ENCODE measurements around the gene CRAMP1. TPM values are rescaled to one million over a fixed set of nuclear protein-coding genes. Genes with fewer than 3 reads are reported as not detected.
"Not testable (repeated sequence)": the region's sequence is repeated elsewhere in the genome, so short reads cannot be mapped to it uniquely, and the experiment has no call there.

Gene CRAMP1
- total RNA-seq, 2 donors from 2014 or later = 12.1 to 12.4 TPM

DNA sequence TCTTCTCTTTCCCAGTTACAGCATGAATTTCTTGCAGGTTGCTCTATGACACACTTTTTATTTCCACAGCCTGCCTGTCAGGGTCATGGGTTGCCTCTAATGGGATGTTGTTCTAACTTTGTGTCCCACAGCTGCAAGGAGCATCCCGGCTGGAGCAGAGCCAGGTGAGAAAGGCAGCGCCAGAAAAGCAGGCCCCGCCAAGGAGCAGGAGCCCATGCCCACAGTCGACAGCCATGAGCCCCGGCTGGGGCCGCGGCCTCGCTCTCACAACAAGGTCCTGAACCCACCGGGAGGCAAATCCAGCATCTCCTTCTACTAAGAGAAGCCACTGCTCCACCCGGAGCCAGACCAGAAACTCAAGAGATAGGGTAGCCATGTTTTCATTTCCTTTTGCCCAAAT is 86.5 kb downstream of the CRAMP1 start:
- intact Hi-C loops (cut with DNase I) = loop anchor here (5.0 to 10.0 kb wide), 2 partner anchors 204 to 1889 kb away; partner anchors contain the start of gene TELO2 (in 1 of the 2)
- DNase-seq (ENCODE audit: low spot score) = no peak

- intact Hi-C loops (cut with DNase I) = no loop called here
- no peak for DNase-seq (ENCODE audit: low spot score)
Observed at GRCh38 chr16:1700246-1700645, 88.1 kb downstream of the CRAMP1 start.

DNA sequence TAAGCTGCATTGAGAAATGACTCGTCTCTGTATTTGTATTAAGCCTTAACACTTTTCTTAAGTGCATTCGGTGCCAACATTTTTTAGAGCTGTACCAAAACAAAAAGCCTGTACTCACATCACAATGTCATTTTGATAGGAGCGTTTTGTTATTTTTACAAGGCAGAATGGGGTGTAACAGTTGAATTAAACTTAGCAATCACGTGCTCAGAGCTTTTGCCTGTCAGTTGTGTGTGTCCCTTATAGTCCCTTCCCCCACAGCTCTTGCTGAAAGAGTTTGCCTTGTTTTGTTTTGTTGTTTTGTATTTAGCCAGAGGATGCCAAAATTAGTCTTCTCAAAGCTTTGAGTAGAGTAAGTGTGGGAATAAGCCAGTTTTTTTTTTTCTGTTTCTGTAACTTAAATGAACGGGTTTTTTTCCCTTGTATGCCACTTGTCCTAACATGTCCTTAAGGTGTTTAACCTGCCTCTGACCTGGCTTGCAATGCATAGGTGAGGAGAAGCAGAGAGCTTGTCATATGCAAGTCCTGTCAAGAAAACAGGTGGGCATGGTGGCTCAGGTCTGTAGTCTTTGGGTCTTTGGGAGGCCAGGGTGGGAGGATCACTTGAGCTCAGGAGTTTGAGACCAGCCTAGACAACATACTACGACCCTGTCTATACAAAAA is 89.2 kb downstream of the CRAMP1 start:
- no peak for DNase-seq (ENCODE audit: low spot score)
- intact Hi-C loops (cut with DNase I) = no loop called here

- DNase-seq (ENCODE audit: low spot score); intact Hi-C loops (cut with DNase I): not testable (repeated sequence)
Observed at GRCh38 chr16:1705324-1705687, 93.1 kb downstream of the CRAMP1 start.

DNA sequence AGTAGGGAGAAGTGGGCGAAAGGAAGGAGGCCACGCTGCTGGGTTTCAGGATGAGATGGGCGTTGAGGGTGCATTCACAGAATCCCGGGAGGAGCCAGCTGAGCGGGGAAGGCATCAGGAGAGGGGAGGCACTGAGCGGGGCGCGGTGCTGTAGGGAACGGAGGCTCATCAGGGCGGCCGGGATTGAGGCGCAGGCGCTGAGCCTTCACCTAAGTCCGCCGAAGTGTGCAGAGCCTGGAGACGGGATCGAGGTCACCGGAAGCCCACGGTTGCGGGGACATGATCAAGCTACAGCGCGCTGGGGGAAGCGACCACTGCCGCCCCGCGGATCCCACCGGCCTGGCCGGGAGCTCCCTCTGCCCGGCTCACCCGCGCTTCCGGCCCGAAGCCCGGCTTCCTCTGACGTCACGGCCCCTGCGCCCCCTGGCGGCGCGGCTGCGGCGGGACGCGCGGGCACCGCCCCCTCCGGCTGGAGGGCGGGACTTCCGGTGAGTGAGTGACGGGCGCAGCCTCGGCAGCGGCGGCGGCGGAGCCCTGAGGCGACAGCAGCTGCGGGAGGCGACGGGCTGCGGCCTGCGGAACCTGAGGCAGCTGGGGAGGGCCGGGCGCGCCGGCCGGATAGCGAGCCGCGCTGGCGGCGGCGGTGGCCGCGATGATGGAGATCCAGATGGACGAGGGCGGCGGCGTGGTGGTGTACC is 93.7 kb downstream of the CRAMP1 start, which contains the start of gene MAPK8IP3:
TSS of gene MAPK8IP3 (plus strand) at position 508 of the 698 bp plus-strand sequence. CDS start at position 653, 145 bp downstream.
- intact Hi-C loops (cut with DNase I) = no loop called here
- DNase-seq (ENCODE audit: low spot score) = peak; percentile 97

DNA sequence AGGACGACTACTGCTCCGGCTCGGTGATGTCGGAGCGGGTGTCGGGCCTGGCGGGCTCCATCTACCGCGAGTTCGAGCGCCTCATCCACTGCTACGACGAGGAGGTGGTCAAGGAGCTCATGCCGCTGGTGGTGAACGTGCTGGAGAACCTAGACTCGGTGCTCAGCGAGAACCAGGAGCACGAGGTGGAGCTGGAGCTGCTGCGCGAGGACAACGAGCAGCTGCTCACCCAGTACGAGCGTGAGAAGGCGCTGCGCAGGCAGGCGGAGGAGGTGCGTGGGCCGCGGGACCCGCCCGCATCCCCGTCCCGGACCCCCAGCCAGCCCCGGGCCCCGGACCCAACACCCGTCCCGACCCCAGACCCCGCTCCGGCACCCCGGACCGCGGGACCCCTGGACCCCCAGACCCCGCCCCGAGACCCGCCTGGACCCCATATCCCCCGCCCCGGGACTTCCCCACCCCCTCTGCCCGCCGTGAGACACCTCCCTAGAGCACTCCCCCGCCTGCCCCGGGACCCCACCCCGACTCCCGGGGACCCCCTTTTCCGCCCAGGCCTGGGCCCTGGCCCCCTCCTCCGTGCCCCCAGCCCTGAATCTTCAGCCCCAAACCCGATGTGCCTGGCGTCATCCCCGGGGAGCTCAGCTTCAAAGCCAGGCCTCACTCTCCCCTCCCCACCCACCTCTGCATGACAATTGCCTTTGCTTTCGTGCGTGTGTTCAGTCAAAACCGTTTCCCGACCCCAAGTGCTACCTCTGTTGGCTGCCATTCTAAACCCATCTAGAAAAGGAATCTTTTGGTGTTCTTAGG is 94.4 kb downstream of the CRAMP1 start:
- intact Hi-C loops (cut with DNase I) = no loop called here
- DNase-seq (ENCODE audit: low spot score) = peak; percentile 86

- intact Hi-C loops (cut with DNase I) = no loop called here
- DNase-seq (ENCODE audit: low spot score) = no peak
Observed at GRCh38 chr16:1707193-1707790, 95.1 kb downstream of the CRAMP1 start.

DNA sequence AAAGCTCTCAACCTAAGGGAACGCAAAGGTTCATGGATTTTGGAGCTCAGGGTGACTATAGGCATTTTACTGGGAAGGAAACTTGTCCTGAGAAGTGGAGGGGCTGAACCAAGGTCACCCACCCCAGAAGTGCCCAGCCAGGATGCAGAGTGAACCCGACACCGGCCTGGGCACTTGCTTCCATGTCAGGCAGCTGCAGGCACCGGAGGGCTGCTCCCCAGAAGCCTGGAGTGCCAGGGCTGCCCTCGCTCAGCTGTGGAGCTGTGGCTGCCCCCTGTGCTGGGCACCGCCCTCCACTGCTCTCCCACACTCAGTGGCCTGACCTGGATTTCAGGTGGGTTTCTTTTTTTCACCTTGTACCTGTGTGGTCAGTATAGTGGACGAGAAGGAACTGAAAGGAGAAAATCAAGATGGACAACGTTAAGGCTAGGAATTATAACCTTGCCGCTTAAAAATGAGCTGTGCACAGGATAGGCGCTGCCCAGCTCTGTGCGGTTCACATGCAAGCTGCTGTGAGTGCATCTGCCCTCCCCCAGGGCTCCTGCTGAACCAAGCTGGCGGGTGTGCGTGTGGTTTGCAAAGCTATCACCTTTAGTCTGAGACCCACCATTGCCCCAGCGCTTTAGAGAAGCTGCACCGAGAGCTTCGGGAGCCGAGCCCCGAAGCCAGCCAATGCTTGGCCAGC is 96.1 kb downstream of the CRAMP1 start:
- no peak for DNase-seq (ENCODE audit: low spot score)
- intact Hi-C loops (cut with DNase I) = no loop called here

- no peak for DNase-seq (ENCODE audit: low spot score)
- intact Hi-C loops (cut with DNase I) = no loop called here
Observed at GRCh38 chr16:1708768-1709180, 96.6 kb downstream of the CRAMP1 start.

DNA sequence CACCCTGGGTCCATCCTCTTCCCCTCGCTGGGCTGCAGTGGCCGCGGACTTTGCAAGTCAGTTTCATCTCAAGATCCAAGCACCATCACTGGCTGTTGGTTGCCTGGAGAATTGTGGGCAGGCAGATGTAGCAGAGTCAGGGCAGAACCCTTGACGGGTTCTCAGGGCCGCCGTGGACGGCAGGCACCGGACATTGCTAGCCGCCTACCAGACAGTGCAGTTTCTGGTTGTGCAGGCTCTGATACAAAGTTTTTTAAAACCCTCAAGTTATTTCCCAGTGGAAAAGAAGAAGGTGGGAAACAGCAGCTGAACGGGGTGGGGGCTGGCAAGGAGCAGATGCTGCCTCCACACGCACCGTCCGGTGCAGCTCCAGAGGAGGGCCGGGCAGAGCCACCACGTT is 97.2 kb downstream of the CRAMP1 start:
- intact Hi-C loops (cut with DNase I) = no loop called here
- peak; percentile 49 for DNase-seq (ENCODE audit: low spot score)

- DNase-seq (ENCODE audit: low spot score) = no peak
- intact Hi-C loops (cut with DNase I) = no loop called here
Observed at GRCh38 chr16:1710811-1711507, 98.8 kb downstream of the CRAMP1 start.

DNA sequence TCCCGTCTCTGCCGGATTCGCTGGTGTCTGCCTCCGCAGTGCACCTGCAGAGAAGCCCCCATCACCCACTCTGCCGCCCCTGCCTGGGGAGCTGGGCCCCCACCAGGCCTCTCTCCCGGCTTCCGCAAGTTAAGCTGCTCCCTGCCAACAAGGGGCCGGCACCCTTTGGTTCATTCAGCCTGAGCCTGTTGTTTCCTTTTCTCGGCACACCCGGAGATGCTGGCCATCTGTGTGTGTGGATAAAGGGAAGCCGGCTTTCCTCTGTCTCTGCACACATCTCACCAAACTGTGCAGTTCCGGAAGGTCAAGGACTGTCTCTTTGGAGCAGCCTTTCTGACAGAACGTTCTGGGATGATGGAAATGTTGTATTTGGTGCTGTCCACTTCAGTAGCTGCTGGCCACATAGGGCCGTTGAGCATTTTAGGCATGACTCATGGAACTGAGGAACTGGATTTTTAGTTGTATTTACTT is 100.7 kb downstream of the CRAMP1 start:
- intact Hi-C loops (cut with DNase I) = no loop called here
- peak; percentile 76 for DNase-seq (ENCODE audit: low spot score)

DNA sequence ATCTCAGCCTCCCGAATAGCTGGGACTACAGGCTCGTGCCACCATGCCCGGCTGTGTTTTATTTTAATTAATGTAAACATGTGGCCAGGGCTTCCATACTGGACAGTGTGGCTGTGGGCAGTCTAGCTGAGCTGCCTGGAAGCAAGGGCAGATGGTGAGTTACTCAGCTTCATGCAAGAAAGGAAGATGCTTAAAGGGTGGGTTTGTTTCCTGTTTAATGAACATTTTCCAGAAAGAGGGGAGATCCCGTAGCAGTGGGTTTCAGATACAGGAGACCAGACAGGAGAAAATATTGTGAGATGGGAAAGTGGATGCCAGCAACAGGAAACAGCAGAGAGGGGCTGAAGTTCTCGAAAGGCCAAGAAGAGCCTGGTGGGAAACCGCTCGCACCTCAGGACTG is 101.2 kb downstream of the CRAMP1 start:
- peak; percentile 11 for DNase-seq (ENCODE audit: low spot score)
- intact Hi-C loops (cut with DNase I) = no loop called here

- intact Hi-C loops (cut with DNase I) = no loop called here
- no peak for DNase-seq (ENCODE audit: low spot score)
Observed at GRCh38 chr16:1713933-1714332, 101.8 kb downstream of the CRAMP1 start.

GRCh38 chr16:1715220-1715619 is 103.1 kb downstream of the CRAMP1 start:
- DNase-seq (ENCODE audit: low spot score) = no peak
- intact Hi-C loops (cut with DNase I) = no loop called here

- DNase-seq (ENCODE audit: low spot score); intact Hi-C loops (cut with DNase I): not testable (repeated sequence)
Observed at GRCh38 chr16:1718236-1718635, 106.1 kb downstream of the CRAMP1 start.

- intact Hi-C loops (cut with DNase I); DNase-seq (ENCODE audit: low spot score): not testable (repeated sequence)
Observed at GRCh38 chr16:1719559-1720229, 107.5 kb downstream of the CRAMP1 start.

DNA sequence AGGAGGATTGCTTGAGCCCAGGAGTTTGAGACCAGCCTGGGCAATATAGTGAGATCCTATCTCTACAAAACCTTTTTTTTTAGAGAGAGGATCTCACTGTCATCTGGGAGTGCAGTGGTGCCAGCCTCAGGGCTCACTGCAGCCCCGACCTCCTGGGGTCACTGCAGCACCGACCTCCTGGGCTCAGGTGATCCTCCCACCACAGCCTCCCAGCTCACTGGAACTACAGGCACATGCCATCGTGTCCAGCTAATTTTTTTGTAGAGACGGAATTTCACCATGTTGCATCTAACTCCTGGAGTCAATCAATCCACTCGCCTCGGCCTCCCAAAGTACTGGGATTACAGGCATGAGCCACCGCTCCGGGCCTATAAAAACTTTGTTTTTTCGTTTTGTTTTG is 109.2 kb downstream of the CRAMP1 start:
- no peak for DNase-seq (ENCODE audit: low spot score)
- intact Hi-C loops (cut with DNase I) = no loop called here
